HG03103 (cell line): ENCODE data around the gene TSKS.
A peak's percentile ranks its signal among the peaks of the same experiment; 100 is the strongest.

Source experiments
- ATAC-seq: cut with Tn5 transposase; IDR thresholded peaks from one replicate; pipeline ENCODE4 v1.9.1; 2021; ENCODE audit warnings: low read depth; ENCODE audit not compliant: unreplicated experiment

TSKS gene

DNA sequence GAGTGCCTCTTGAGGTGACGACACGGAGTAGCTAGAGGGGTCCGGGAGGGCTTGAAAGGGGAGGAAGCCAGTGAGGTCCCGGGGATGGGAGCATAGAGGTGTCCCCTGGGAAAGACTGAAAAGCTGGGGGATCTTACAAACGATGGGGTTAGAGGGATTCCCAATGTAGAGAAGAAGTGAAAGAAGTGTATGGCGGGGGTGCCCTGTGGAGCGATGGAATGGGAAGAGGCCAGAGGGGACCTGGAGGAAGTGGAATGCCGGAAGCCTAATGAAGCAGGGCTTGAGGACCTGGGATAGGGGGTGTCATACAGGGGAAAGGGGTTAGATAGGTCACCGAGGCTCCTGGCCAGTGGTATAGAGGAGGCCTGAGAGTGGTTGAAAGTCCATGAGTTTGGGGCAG is 4.3 kb upstream of the TSKS start:
- no peak for ATAC-seq

DNA sequence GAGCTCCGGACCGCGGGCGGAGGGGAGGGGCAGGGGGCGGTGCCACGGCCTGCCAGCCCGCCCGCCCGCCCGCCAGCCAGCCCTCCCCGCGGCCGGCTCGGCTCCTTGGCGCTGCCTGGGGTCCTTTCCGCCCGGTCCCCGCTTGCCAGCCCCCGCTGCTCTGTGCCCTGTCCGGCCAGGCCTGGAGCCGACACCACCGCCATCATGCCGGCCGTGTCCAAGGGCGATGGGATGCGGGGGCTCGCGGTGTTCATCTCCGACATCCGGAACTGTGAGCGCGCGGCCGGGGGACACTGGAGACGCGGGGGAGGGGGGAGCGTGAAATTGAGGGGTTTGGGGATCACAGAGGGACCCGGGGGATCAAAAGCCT is 3.8 kb upstream of the TSKS start, which contains the start of gene AP2A1:
TSS of gene AP2A1 (plus strand) at position 72 of the 370 bp plus-strand sequence. CDS start at position 205, 133 bp downstream.
- peak; percentile 2 for ATAC-seq

DNA sequence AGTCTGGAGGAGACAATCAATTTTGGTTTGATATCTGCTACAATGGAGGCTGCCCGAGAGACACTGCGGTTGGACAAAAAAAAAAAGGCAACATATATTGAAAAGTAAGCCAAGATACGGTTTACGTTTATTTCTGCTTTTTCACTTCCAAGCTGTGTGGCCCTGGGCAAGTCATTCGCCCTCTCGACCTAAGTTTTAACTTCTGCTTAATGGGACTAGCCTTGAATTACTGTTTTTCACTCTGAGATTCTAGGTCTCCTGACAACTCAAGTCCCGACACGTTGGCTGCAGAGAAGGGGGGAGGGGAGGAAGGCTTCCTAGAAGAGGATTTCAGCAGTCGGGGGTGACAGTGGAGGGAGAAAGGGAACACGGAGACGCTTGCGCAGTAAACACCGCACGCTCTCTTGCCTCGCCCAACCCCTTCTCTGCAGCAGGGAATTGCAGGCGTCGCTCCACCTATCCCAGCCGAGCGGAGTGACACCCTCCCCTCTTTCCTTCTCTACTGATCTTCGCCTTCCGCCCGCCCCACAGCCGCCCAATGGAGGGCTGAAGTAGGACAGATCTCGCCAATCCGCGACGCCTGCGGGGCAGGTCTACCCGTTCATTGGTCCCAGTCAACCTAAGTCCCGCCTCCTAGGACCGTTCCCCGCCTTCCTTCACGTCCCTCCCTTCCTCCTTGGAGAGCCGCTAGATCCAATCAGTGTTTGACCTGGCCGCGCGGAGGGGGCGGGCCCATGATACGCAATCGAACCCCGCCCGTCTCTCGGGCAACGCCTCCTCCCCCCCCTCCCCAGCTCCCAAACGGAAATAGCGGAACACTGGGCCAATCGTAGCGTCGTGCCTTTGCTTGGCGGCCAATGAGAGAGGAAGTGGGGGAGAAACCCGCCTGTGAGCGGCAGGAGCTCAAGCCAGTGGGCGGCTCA is 3.2 kb upstream of the TSKS start:
- peak; percentile 91 for ATAC-seq

DNA sequence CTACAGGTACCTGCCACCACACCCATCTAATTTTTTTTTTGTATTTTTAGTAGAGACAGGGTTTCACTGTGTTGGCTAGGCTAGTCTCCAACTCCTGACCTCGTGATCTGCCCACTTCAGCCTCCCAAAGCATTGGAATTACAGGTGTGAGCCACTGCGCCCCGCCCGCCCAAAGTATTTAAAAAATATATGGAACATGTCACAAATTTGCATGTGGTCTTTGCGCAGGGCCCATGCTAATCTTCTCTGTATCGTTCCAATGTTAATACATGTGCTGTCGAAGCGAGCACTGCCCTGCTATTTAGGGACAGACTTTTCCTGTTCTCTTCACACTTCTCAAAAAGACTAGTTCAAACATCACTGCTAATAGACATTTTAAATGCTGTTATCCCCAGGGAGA is 1.2 kb upstream of the TSKS start:
- no peak for ATAC-seq

DNA sequence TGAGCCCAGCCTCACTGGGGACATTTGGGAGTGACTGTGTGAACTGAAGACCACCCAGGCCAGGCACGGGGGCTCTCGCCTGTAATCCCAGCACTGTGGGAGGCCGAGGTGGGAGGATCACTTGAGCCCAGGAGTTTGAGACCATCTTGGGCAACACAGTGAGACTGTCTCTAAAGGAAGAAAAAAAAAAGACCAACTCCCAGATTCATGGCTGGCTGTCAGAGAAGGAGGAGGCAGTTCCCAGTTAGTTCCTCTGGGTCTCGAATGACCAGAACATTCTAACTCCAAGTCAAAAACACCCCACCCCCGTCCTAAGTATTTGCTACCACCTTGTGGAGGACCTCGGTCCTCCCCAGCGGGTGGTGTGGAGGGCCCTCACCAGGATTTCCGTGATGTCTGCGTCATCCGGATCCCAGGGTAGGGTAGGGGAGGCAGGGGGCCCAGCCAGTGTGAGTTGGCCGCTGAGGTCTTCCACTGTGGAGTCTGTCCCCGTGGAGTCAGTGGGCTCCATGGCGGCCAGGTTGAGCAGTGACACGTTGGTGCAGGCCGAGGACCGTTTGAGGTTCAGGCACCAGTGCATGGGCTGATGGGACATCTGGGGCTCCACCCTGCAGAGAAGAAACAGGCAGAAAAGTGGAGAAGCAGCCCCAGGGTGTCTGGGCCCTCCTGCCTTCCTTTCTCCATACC is 1.3 kb downstream of the TSKS start:
- ATAC-seq = no peak

DNA sequence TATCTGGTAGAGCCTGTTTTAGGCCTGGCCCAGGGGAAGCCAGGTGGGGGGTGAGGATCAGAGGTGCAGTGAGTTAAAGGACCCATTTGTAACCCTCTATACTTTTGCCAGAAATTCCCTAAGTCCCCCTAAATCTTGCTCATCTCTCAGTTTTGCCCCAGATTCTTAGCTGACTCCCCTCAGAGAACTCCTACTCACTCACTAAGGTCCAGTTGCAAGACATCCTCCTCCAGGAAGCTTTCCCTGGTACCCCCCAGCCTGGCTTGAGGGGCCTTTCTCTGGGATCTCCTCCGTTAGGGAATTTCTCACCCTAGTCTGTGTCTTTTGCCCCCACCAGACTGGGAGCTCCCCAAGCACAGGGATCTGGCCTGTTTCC is 1.9 kb downstream of the TSKS start:
- no peak for ATAC-seq

DNA sequence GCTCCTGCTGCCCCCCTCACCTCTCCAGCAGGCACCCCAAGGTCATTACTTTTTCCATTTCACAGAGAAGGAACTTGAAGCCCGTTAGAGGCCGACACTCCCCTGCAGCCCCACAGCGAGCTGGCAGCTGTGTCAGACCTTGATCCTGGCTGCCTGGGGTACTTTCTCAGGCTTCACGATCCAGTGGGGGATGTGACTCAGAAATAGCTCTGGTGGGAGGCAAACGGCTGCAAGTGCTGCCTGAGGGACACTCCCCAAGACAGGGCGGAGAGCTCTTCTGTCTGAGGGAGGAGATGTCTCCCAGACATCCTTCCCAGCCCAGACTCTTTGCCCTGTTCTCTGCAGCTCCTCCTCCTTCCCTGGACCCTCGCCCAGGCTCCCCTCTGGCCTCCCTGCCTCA is 4.8 kb downstream of the TSKS start:
- no peak for ATAC-seq

DNA sequence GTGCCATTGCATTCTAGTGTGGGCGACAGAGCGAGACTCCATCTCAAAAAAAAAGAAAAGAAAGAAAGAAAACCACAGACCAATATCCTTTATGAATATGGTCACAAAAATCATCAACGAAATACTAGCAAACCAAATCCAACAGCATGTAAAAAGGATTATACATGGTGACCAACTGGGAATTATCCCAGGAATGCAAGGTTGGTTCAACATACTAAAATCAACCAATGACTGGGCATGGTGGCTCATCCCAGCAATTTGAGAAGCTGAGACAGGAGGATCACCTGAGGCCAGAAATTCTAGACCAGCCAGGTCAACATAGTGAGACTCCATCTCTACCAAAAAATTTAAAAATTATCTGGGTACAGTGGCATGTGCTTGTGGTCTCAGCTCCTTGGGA is 7.2 kb downstream of the TSKS start:
- ATAC-seq = no peak

DNA sequence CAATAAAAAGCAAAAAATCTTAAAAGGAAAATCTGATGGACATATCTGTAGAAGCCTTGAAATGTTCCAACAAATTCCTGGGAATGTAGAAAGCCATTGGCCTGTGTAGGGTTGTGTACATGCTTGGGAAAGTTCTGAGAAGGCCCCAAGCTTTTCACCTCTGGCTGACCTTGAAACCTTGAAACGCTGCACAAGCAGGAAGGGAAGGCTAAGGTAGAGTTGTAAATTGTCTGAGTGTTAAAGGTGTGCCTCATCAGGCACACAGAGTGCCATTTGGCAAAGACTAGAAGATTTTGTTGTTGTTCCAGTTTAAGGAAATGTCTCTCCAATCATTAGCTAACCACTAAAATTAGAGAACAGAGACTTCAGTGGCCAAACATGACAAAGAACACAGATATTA is 10.4 kb downstream of the TSKS start:
- ATAC-seq = no peak

DNA sequence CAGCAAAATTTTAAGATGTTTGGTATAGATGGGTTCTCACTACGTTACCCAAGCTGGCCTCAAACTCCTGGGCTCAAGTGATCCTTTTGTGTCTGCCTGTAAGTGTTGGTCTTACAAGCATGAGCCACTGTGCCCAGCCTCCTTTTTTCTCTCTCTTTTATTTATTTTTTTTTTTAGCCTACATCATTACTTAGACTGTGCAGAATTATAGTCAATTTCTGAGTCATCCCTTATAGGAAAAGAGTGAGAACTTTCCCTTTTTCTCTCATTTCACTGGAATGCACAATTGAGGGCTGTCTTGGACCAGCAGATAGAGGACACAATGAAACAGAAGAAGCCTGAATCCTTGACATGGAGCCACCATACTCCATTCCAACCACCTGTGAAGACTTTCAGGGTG is 13.3 kb downstream of the TSKS start:
- no peak for ATAC-seq

DNA sequence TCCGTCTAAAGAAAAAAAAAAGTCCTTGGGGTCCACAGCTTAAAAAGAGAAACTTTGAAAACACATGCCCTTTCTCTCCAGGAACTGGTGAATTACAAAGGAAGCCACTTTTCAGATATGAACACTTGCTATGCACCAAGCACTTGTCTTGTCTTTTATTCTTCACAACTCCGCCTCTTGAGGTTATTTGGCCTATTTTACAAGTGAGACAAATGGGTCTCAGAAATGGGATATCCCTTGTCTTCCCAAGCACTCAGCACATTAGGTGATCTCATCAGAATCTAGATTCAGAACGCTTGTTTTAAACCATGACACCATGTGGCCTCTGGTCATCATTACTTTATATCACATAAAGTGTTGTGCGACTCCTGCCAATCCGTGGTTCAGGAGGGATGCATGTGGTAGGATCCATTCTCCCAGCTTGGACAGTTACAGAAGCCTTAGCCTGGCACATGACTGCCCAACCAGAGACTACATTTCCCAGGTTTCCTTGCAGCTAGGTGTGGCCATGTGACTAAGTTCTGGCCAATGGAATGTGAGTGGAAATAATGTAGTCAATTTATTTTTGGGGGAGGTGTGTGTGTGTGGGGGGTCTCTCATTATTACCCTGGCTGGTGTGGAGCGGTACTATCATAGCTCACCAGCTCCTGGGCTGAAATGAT is 13.9 kb downstream of the TSKS start:
- no peak for ATAC-seq

DNA sequence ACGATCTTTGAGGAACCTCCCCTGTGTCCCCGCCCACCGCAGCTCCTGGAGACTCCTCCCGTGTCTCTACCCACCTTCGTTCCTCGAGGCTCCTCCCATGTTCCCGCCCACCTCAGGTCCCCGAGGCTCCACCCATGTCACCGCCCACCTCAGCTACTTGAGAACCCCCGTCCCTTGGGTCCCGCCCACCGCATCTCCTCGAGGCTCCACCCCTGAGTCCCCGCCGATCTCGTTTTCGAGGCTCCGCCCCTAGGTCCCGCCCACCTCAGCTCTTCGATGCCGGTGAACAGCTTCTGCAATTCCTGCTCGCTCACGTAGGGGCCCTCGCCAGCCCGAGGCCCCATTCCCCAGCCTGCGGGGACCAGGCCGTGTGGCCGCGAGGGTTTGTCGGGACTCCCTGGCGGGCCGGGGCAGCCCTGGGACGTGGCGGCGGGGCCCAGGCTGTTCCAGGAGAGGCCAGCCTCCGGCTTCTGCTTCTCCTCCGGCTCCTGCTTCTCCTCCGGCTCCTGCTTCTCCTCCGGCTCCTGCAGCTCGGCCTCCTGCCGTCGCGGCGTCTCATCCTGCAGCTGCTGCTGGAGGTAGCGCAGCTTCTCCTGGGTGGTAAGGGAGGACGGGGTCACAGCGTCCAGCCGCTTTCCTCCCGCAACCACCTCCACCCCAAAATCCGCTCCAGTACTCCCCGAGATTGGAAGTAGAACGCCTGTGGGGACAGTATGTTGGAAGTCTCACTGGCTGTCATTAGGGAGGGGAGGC is 16.7 kb downstream of the TSKS start:
- ATAC-seq = no peak

DNA sequence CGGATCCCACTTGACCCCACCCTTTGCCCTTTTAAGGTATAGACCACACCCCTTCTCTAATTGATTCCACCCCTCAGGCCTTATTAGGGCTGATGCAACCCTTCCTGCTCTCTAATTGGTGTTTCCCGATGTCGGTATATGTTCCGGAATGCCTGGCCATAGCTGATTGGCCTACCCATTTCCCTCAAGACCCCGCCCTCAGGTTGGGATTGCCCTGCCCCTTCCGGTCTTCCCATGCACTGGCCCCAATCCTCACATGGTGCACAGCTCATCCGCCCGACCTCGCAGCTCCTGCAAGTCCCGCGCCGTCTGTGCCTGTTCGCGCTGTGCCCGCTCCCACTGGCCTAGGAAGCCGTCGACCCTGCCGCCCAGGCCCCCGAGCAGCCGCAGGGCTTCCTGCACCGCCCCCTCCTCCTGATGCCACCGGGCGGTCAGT is 18.1 kb downstream of the TSKS start:
- no peak for ATAC-seq

DNA sequence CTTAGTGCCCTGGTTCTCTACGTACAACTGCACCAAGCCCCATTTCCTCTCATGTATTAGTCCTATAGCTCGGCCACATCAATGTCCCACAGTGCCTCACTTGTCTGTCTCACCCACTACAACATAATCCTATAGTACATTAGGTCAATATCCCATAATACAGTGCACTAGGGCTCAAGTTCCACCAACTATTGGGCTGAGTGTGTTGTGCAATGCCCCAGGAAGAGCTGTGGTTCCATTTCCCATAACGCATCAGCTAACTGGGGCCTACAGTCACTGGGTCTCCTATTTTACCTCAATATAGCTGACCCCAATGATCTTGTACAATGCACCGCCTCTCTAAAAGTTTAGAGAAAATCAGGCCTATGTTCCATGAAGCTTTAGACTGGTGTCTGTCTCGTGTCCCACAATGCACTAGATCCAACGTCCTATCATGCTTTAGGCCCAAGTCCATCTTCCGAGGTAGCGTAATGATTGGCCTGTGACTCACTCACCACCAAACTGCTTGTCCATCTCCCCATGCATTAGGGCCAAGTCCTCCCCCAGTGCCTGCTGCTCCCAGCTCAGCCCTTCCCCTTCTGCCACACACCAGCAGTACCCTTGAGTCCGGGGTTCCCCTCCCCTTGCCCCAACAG is 21.8 kb downstream of the TSKS start:
- ATAC-seq = no peak

DNA sequence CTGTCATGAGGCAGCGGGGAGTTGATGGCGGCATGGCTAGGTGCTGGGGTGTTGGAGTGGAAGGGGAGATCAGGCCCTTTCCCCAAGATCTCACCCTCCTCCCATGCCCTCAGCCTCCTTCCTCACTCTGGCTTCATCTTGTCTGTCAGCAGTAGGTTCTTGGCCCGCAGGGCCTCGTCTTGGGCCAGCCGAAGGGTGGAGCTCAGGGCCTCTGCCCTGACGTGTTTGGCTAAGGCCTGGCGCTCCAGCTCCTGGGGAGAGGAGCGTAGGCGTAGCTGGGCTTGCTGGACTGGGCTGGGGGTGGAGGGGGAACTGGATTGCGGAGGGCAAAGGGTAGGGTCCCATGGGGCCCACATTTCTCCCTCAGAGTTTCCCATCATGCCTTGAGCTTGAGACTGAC is 23.2 kb downstream of the TSKS start:
- ATAC-seq = no peak

DNA sequence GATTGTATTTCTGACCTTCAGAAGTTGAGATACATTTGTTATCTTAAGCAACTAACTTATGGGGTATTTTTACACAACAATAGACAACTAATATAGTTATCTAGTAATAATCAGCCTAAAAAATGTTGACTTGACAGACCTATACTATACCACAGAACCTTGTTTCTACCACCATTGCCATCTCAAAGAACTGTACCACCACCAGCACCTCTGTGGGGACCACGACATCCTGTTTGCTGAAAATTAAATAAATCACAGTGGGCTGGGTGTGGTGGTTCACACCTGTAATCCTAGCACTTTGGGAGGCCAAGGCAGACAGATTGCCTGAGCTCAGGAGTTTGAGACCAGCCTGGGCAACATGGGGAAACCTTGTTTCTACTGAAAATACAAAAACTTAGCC is 24.0 kb downstream of the TSKS start:
- no peak for ATAC-seq

DNA sequence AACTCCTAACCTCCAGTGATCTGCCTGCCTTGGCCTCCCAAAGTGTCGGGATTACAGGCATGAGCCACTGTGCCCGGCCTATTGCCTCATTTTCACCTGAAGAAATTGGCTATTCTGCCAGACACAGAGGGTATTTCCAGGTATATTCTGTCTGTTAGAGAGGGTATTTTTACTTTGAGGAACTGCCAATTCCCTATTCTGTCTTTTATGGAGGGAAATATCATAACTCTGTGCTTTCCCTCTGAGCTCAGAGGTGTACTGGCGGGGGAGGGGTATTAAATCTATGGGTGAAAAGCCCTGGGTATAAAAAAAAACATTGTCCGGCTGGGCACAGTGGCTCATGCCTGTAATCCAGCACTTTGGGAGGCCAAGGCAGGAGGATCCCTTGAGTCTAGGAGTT is 24.8 kb downstream of the TSKS start:
- ATAC-seq = no peak

DNA sequence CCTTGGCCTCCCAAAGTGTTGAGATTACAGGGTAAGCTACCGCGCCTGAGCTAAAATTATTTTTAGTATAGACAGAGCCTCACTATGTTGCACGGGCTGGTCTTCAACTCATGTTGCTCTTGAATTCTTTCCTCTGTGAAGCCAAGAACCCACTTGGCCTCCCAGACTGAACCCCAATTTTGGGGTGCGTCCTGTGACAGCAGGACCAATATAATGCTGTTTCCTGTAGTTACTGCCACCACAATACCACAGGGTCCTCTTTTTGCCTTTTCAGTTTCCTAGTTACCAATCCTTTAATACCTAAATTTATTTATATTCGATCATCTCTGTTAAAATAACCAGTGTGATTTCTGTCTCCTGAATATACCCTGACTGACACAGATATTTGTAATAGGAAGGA is 32.9 kb downstream of the TSKS start:
- ATAC-seq = no peak

DNA sequence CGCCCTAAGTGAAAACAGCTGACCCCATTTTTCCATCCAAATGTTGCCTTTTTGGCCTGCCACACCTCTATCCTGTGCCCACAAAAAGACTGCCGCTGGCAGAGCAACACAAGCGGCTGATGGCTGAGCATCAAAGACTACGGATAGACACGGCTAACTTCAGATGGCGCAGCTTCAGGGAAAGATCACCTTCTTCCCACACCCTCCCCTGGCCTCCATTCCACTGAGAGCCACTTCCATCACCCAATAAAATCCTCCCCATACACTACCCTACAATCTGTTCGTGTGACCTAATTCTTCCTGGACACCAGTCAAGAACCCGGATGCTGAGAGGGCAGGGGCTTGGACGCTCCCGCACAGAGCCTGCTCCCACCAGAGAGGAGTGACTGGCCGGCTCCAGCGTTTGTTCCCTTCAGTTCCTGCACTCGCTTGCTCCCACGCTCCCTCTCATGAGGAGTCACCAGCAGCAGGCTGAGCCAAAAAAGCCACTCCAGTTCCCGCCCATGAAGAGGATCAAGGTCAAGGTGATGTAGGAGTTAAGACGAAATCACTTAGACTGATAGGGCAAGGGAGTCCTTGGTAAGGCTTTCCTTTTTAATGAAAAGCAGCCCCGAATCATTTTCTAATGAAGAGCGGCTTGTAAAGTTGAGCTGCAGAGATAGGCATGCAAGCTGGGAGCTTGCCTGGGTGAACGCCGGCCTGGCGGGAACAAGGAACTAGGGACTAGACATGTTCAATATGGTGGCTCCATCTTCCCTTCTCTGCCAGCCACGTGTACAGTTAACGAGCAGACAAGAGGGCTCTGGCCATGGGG is 35.7 kb downstream of the TSKS start:
- no peak for ATAC-seq
